Smooth muscle cell (in vitro differentiated cells): ENCODE data around the gene TUBB1. TPM values are rescaled to one million over a fixed set of nuclear protein-coding genes. Genes with fewer than 3 reads are reported as not detected.

Source experiments
- DNase-seq: peaks from one replicate; lab custom pipeline; 2025; ENCODE audit not compliant: unreplicated experiment; lab: John Stamatoyannopoulos, UW
- H2AFZ ChIP-seq: fragments of 200-600 bp; sonication (generic); 2 replicates; pipeline ENCODE4 v1.6.0; 2016; ENCODE audit warnings: antibody characterized with exemption, low read depth, mild to moderate bottlenecking
- H3F3A ChIP-seq: fragments of 200-600 bp; sonication (generic); 2 replicates; pipeline ENCODE4 v1.6.0; 2017; ENCODE audit warnings: antibody characterized with exemption, low read depth
- H3K27ac ChIP-seq: fragments of 200-600 bp; sonication (generic); 2 replicates; pipeline ENCODE4 v1.5.1; 2016; ENCODE audit warnings: low read depth, mild to moderate bottlenecking
- H3K27me3 ChIP-seq: fragments of 200-600 bp; sonication (generic); 2 replicates; pipeline ENCODE4 v1.6.1; 2016; ENCODE audit warnings: low read depth, mild to moderate bottlenecking
- H3K36me3 ChIP-seq: fragments of 200-600 bp; sonication (generic); 2 replicates; pipeline ENCODE4 v1.5.1; 2016; ENCODE audit warnings: low read depth
- H3K4me1 ChIP-seq: fragments of 200-600 bp; sonication (generic); 2 replicates; pipeline ENCODE4 v1.5.1; 2016; ENCODE audit warnings: low read depth
- H3K4me2 ChIP-seq: fragments of 200-600 bp; sonication (generic); 2 replicates; pipeline ENCODE4 v1.6.0; 2016; ENCODE audit warnings: mild to moderate bottlenecking
- H3K4me3 ChIP-seq: fragments of 200-600 bp; sonication (generic); 2 replicates; pipeline ENCODE4 v1.5.1; 2016; ENCODE audit warnings: mild to moderate bottlenecking
- H3K79me2 ChIP-seq: fragments of 200-600 bp; sonication (generic); 2 replicates; pipeline ENCODE4 v1.6.0; 2016; ENCODE audit warnings: low read depth, mild to moderate bottlenecking
- H3K9ac ChIP-seq: fragments of 200-600 bp; sonication (generic); 2 replicates; pipeline ENCODE4 v1.6.0; 2016; ENCODE audit warnings: low read depth
- H3K9me3 ChIP-seq: fragments of 200-600 bp; sonication (generic); replicated peaks from 2 replicates; pipeline ENCODE4 v1.5.1; 2016; ENCODE audit warnings: low read depth
- H4K20me1 ChIP-seq: fragments of 200-600 bp; sonication (generic); 2 replicates; pipeline ENCODE4 v1.6.0; 2016; ENCODE audit warnings: low read depth
- WGBS: methylation state at CpG from one replicate; pipeline ENCODE4 v1.1.7; 2016; ENCODE audit warnings: low lambda C conversion rate; 5-methylcytosine and 5-hydroxymethylcytosine counted together
- polyA plus RNA-seq: library from polyadenylated mRNA; unstranded; fragments of >200 nt; fragmentation: Nextera tagmentation; extraction: Ambion mirVana; gene quantifications from 2 replicates; pipeline ENCODE4 v1.2.1, GENCODE V29; 2016
- total RNA-seq: library from RNA; depleted of rRNA; stranded (reverse); fragments of >200 nt; gene quantifications from 2 replicates; pipeline ENCODE4 v1.2.3, GENCODE V29; 2014
- TF ChIP-seq, protein P1 (sequence below): fragments of 200-600 bp; sonication (generic); IDR thresholded peaks from 2 replicates; pipeline ENCODE4 v1.5.1; 2017; ENCODE audit warnings: borderline replicate concordance, mild to moderate bottlenecking, antibody characterized with exemption; ENCODE audit not compliant: insufficient read depth, poor library complexity, severe bottlenecking

TUBB1 gene
- total and polyA plus RNA-seq, 2 experiments from 2014 or later = 0.67 TPM; not detected in 1

DNA sequence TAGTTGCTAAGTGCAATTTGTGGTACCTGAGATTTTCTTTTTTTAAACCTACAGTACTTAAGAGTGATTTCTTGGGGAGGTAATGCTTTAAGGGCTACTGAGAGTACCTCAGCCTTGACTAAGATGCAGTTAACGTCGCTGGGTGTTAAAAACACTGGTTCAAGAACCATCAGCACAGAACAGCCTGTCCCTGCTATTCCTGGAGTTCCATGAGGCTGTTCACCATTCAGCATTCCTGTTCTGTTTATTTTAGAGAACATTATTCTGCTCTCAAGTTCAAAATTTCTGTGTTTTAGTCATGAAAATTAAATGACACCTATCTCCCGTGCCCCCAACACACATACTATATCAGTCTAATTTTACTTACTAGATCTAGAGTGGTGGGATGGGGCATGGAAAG is 25.1 kb downstream of the TUBB1 start:
- Histone ChIP-seq H3K4me3 (no peak overlapping the region), H3K9ac (peak overlapping the region; percentile 26), H3K36me3 (no peaks in the 10 kb centered on the region), H3K9me3 (no peaks in the 10 kb centered on the region), H4K20me1 (no peaks in the 10 kb centered on the region), H3K27me3 (no peaks in the 10 kb centered on the region), H3K4me1 (no peaks in the 10 kb centered on the region), H3K27ac (peak overlapping the region; percentile 36), H3K4me2 (no peak overlapping the region), H3K79me2 (peaks cover 33% of the 10 kb centered on the region), H2AFZ (no peak overlapping the region), H3F3A (no peaks in the 10 kb centered on the region)
- WGBS = 94% methylated on average over 3 of the region's 3 CpGs
- TF ChIP-seq, protein P1, sequence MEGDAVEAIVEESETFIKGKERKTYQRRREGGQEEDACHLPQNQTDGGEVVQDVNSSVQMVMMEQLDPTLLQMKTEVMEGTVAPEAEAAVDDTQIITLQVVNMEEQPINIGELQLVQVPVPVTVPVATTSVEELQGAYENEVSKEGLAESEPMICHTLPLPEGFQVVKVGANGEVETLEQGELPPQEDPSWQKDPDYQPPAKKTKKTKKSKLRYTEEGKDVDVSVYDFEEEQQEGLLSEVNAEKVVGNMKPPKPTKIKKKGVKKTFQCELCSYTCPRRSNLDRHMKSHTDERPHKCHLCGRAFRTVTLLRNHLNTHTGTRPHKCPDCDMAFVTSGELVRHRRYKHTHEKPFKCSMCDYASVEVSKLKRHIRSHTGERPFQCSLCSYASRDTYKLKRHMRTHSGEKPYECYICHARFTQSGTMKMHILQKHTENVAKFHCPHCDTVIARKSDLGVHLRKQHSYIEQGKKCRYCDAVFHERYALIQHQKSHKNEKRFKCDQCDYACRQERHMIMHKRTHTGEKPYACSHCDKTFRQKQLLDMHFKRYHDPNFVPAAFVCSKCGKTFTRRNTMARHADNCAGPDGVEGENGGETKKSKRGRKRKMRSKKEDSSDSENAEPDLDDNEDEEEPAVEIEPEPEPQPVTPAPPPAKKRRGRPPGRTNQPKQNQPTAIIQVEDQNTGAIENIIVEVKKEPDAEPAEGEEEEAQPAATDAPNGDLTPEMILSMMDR = no peak
- no peak for DNase-seq

DNA sequence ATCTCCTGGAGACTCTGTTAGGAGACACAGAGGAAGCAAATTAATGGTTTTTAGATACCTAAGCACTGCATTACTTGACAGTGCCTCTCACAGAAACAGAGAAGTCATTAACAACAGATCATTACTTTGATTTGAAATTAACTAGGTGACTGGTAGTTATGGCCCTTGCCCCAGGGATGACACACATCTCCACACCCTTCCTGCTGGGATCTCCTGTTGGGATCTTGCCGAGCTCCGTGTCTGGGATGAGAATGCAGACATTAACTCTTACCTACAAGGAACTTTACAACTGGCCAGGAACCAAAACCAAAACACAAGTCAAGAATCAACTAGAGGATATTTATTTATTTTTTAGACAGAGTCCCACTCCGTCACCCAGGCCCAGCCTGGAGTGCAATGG is 25.6 kb downstream of the TUBB1 start:
- whole genome bisulfite sequencing = 77% methylated on average over 3 of the region's 3 CpGs
- TF ChIP-seq, protein P1 = no peak
- Histone ChIP-seq H3K79me2 (peaks cover 28% of the 10 kb centered on the region), H2AFZ (no peak overlapping the region), H3K36me3 (no peaks in the 10 kb centered on the region), H3K4me1 (no peaks in the 10 kb centered on the region), H4K20me1 (no peaks in the 10 kb centered on the region), H3K27me3 (no peaks in the 10 kb centered on the region), H3K4me2 (no peak overlapping the region), H3F3A (no peaks in the 10 kb centered on the region), H3K9me3 (no peaks in the 10 kb centered on the region), H3K4me3 (no peak overlapping the region), H3K9ac (no peak overlapping the region), H3K27ac (no peak overlapping the region)
- DNase-seq = no peak

DNA sequence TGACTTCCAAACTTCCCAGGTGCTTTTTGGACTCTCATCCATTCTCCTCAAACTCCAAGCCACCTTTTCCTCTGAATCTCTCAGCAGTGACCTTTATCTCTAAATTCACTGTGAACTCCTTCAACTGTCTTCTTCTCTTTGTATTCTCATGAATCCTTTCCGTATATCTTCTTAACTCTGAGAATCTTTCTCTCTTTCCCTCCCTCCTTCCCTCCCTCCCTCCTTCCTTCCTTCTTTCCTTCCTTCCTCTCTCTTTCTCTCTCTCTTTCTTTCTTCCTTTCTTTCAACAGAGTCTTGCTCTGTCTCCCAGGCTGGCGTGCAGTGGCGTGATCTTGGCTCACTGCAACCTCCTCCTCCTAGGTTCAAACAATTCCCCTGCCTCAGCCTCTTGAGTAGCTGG is 27.6 kb downstream of the TUBB1 start:
- WGBS = 96% methylated on average over 3 of the region's 3 CpGs
- no peaks in the 10 kb centered on the region for H3K4me1 ChIP-seq
- H3F3A ChIP-seq = no peaks in the 10 kb centered on the region
- H3K36me3 ChIP-seq = no peaks in the 10 kb centered on the region
- no peak overlapping the region for H3K9ac ChIP-seq
- H3K4me3 ChIP-seq = no peak overlapping the region
- H3K4me2 ChIP-seq = no peak overlapping the region
- H2AFZ ChIP-seq = no peak overlapping the region
- peaks cover 8% of the 10 kb centered on the region for H3K79me2 ChIP-seq
- no peaks in the 10 kb centered on the region for H3K9me3 ChIP-seq
- TF ChIP-seq, protein P1 = no peak
- H3K27ac ChIP-seq = peak overlapping the region; percentile 29
- no peaks in the 10 kb centered on the region for H4K20me1 ChIP-seq
- DNase-seq = no peak
- H3K27me3 ChIP-seq = no peaks in the 10 kb centered on the region

GRCh38 chr20:59047938-59048680 is 28.9 kb downstream of the TUBB1 start:
- H3K4me2 ChIP-seq = peak overlapping the region; percentile 60
- no peaks in the 10 kb centered on the region for H3K4me1 ChIP-seq
- no peak for DNase-seq
- H3K36me3 ChIP-seq = no peaks in the 10 kb centered on the region
- H3K9me3 ChIP-seq = no peaks in the 10 kb centered on the region
- no peaks in the 10 kb centered on the region for H3K79me2 ChIP-seq
- TF ChIP-seq, protein P1 = no peak
- H3K27me3 ChIP-seq = no peaks in the 10 kb centered on the region
- no peak overlapping the region for H3K9ac ChIP-seq
- H3F3A ChIP-seq = no peaks in the 10 kb centered on the region
- H2AFZ ChIP-seq = no peak overlapping the region
- H3K4me3 ChIP-seq = peak overlapping the region; percentile 2
- peak overlapping the region; percentile 67 for H3K27ac ChIP-seq
- 36% methylated on average over 5 of the region's 5 CpGs for WGBS
- H4K20me1 ChIP-seq = no peaks in the 10 kb centered on the region
